ENCODE data around the gene TENM4.

DNA sequence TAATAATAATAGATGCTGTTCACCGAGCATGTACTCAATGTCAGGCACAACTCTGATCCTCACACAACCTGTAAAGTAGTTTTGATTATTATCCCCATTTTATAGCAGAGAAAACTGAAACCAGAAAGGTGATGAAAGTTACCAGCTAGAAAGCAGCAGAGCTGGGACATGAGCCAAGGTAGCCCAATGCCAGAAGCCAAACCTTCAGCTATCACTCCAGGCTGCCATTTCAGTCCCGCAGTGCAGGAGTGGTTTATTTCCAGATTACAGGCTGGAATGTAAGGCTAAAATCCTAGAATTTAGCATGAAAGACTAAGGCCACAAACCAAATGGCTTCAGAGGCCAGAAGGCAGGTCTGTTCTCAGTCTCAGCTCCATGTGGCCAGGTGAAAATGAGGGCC is 108.8 kb downstream of the TENM4 start:
- no peak for TF ChIP-seq POLR2A (IDR thresholded peaks at IDR 0.05)
- TF ChIP-seq, protein P1, sequence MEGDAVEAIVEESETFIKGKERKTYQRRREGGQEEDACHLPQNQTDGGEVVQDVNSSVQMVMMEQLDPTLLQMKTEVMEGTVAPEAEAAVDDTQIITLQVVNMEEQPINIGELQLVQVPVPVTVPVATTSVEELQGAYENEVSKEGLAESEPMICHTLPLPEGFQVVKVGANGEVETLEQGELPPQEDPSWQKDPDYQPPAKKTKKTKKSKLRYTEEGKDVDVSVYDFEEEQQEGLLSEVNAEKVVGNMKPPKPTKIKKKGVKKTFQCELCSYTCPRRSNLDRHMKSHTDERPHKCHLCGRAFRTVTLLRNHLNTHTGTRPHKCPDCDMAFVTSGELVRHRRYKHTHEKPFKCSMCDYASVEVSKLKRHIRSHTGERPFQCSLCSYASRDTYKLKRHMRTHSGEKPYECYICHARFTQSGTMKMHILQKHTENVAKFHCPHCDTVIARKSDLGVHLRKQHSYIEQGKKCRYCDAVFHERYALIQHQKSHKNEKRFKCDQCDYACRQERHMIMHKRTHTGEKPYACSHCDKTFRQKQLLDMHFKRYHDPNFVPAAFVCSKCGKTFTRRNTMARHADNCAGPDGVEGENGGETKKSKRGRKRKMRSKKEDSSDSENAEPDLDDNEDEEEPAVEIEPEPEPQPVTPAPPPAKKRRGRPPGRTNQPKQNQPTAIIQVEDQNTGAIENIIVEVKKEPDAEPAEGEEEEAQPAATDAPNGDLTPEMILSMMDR (IDR thresholded peaks at IDR 0.05), result no peak
